Small intestine (tissue), 7 donors: ENCODE data around the gene CMTM5. TPM values are rescaled to one million over a fixed set of nuclear protein-coding genes. Genes with fewer than 3 reads are reported as not detected.
"Not testable (repeated sequence)": the region's sequence is repeated elsewhere in the genome, so short reads cannot be mapped to it uniquely, and the experiment has no call there.

Source experiments
- DNase-seq, 2 donors: peaks; one replicate each; pipeline versions ENCODE4 v3.0.0 to v3.0.0-alpha.2; 2013
- FAIRE-seq: peaks from 2 replicates; lab custom pipeline; 2012; peaks lifted over from hg19 to GRCh38; lab: Jason Lieb, UNC
- H3K27ac ChIP-seq, 3 donors: one replicate each; pipeline ENCODE4 v1.5.1; 2013; ENCODE audit warnings: low read length in 2 of 3, mild to moderate bottlenecking in 2 of 3, control low read depth in 1 of 3, inconsistent platforms in 1 of 3, low read depth in 1 of 3, moderate library complexity in 1 of 3
- H3K27me3 ChIP-seq, 3 donors: one replicate each; pipeline ENCODE4 v1.6.1; 2013; ENCODE audit warnings: low read length in 3 of 3, inconsistent platforms in 1 of 3; ENCODE audit not compliant: control insufficient read depth in 3 of 3, insufficient read depth in 3 of 3
- H3K36me3 ChIP-seq, 3 donors: one replicate each; pipeline ENCODE4 v1.6.1; 2013; ENCODE audit warnings: low read length in 3 of 3, inconsistent platforms in 1 of 3, low read depth in 1 of 3, mild to moderate bottlenecking in 1 of 3, moderate library complexity in 1 of 3; ENCODE audit not compliant: control insufficient read depth in 3 of 3, insufficient read depth in 2 of 3
- H3K4me1 ChIP-seq, 3 donors: one replicate each; pipeline ENCODE4 v1.6.1; 2013; ENCODE audit warnings: low read length in 2 of 3, inconsistent platforms in 1 of 3, low read depth in 1 of 3, mild to moderate bottlenecking in 1 of 3, moderate library complexity in 1 of 3; ENCODE audit not compliant: control insufficient read depth in 3 of 3, insufficient read depth in 2 of 3
- H3K4me3 ChIP-seq, 3 donors: one replicate each; pipeline ENCODE4 v1.5.1; 2013; ENCODE audit warnings: low read length in 3 of 3, control low read depth in 1 of 3, inconsistent platforms in 1 of 3, low read depth in 1 of 3, mild to moderate bottlenecking in 1 of 3, moderate library complexity in 1 of 3
- H3K9me3 ChIP-seq, 2 donors: one replicate each; pipeline ENCODE4 v1.6.1; 2013; ENCODE audit warnings: low read depth in 1 of 2, low read length in 1 of 2; ENCODE audit not compliant: control insufficient read depth in 2 of 2, insufficient read depth in 1 of 2
- WGBS, 3 donors: extraction: QIAGEN DNeasy Blood & Tissue Kit; methylation state at CpG; one replicate each; pipeline ENCODE4 v1.1.7; 2013; 5-methylcytosine and 5-hydroxymethylcytosine counted together
- polyA plus RNA-seq, 4 donors: library from polyadenylated mRNA; stranded (reverse) in 3 of 4; unstranded in 1 of 4; fragments of 200-250 nt in 3 of 4; fragments of 120-200 nt in 1 of 4; gene quantifications; one replicate each; pipeline versions ENCODE4 v1.2.1 to v1.2.3, GENCODE V29; 2013
- donor health status: healthy with polysubstance abuse.
- donor health status: control.
- donor health status: control.
- donor health status: Bipolar disorder and iron deficiency.
- donor health status: healthy.

The CMTM5 gene
- polyA plus RNA-seq, 4 donors, result 0.61 to 0.97 TPM; not detected in 2

DNA sequence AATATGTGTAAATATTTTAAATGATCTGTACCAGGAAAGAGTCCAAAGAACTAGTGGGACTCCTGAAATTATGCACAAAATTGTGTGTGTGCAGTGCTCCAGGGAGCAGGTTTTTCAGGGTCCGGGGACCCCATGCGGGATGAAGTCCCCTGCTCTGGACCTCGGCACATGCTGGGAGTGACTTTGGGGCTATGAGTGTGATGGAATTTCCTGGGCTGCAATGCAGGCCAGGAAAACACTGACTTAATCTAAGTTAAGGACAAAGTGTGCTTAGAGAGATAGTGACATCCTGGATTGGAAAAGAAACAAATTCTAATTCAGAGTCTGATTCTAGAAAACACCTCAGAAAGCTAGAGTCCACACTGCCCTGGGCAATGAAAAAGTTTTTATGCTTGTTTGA, 37.4 kb downstream of the CMTM5 start:
- no peaks in the 10 kb centered on the region for H3K36me3 ChIP-seq
- DNase-seq (no peak), FAIRE-seq (no peak)
- 69 to 86% (median 70%) methylated on average over 3 of the region's 3 CpGs for WGBS, 3 donors
- no peak overlapping the region for H3K27ac ChIP-seq
- no peaks in the 10 kb centered on the region for H3K9me3 ChIP-seq
- no peak overlapping the region for H3K4me3 ChIP-seq
- no peaks in the 10 kb centered on the region for H3K4me1 ChIP-seq
- H3K27me3 ChIP-seq, result no peaks in the 10 kb centered on the region

DNA sequence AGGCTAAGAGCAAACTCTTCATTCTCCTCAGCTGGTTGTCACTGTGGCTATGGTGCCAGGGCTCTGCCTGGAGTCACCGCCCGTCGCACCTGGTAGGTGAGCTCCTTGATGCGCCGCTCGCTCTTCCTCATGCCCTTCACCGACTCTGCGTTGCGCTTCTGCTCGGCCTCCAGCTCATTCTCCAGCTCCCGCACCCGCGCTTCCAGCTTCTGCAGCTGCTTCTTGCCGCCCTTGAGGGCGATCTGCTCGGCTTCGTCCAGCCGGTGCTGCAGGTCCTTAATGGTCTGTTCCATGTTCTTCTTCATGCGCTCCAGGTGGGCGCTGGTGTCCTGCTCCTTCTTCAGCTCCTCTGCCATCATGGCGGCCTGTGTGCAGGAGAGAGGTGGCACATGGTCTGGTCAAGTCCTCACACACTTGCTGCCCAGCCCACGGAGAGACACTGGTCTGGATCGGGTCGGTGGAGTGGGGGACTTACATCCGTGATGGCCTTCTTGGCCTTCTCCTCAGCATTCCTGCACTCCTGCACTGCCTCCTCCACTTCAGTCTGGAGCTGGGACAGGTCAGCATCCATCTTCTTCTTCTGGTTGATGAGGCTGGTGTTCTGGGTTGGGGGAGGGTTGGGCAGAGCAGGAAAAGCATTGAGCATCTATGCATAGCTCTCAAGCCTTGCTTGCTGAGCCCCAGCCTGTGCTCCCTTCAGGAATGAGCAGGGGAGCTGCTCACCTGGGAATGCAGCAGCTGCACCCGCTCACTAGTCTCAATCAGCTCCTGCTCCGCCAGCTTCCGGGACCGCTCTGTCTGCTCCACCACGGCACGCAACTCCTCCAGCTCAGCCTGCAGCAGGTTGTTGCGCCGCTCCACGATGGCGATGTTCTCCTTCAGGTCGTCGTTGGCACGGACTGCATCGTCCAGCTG, 38.3 kb downstream of the CMTM5 start:
- Histone ChIP-seq H3K9me3 (no peaks in the 10 kb centered on the region), H3K4me3 (no peak overlapping the region), H3K27me3 (no peaks in the 10 kb centered on the region), H3K4me1 (no peaks in the 10 kb centered on the region), H3K27ac (no peak overlapping the region), H3K36me3 (no peaks in the 10 kb centered on the region)
- FAIRE-seq, result no peak
- DNase-seq, result no peak
- 92 to 94% (median 93%) methylated on average over 39 of the region's 39 CpGs for WGBS, 3 donors

DNA sequence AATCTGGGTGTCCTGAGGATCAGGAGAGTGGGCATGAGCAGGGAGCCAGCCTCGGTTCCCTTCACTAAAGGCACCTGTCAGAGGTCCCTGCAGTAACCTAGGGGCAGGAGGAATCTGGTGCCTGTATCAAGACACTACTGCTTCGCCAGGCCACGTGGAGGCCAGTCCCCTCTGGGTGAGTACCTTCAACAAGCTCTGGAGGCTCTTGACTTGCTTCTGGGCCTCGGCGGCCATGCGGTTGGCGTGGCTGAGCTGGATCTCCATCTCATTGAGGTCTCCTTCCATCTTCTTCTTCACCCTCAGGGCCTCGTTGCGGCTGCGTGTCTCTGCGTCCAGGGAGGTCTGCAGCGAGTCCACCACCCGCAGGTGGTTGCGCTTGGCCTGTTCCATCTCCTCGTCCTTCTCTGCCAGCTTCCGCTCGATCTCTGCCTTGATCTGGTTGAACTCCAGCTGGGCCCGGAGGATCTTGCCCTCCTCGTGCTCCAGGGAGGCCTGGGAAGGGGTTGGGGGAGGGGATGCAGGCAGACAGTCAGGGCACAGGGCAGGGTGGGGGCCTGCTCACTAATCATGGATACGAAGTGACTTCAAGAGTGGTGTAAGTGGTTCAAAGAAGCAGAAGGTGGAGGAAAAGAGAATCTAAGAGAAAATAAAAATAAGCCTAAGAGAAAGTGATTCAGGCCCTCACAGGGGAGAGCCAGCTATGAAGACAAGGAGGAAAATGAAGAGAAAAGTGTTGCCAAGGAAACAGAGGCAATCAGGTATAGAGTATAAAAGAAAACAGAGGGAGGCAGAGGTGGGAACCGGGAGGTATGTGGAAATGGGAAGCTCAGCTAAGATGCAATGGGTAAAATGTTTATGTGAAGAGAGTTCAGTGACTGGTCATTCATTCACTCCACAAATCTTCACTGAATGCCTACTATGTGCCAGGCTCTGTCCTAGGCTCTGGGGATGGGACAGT, 39.3 kb downstream of the CMTM5 start:
- 67 to 77% (median 73%) methylated on average over 17 to 21 of the region's 21 CpGs for WGBS, 3 donors
- no peaks in the 10 kb centered on the region for H3K4me1 ChIP-seq
- H3K27ac ChIP-seq, result no peak overlapping the region
- DNase-seq, result no peak
- H3K36me3 ChIP-seq, result no peaks in the 10 kb centered on the region
- H3K9me3 ChIP-seq, result no peaks in the 10 kb centered on the region
- H3K4me3 ChIP-seq, result no peak overlapping the region
- FAIRE-seq, result no peak
- no peaks in the 10 kb centered on the region for H3K27me3 ChIP-seq

DNA sequence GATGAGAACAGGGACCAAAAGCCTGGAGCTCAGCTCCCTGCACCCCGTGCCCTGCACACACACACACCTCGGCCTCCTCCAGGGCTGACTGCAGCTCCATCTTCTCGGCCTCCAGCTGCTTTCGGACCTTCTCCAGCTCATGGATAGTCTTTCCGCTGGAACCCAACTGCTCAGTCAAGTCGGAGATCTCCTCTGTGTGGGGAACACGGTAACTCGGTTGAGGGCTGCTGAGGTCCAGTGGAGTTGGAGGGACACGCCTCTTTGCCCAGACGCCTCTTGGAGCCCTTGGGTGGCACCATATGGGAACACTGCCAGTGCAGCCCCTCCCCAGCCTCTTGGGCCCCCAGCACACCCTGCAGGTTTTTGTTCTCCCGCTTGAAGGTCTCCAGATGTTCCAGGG, 40.0 kb downstream of the CMTM5 start:
- Histone ChIP-seq H3K36me3 (no peaks in the 10 kb centered on the region), H3K9me3 (no peaks in the 10 kb centered on the region), H3K4me1 (no peaks in the 10 kb centered on the region), H3K27ac (no peak overlapping the region), H3K4me3 (no peak overlapping the region), H3K27me3 (no peaks in the 10 kb centered on the region)
- WGBS, 3 donors, result 81 to 83% (median 81%) methylated on average over 11 of the region's 11 CpGs
- no peak for DNase-seq
- no peak for FAIRE-seq

DNA sequence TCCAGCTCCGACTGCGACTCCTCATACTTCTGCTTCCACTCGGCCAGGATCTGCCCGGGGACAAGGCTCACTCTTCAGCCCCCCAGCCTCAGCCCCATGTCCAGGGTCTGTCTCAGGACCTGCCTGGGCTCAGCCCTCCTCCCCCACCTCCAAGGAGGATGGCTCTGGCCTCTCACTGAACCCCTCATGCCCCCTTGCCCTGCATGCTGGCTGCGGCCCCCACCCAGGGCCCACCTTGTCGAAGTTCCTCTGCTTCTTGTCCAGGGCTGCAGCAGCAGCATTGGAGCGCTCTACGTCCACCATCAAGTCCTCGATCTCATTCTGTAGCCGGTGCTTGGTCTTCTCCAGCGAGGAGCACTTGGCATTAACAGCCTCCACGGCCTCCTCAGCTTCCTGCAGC, 40.4 kb downstream of the CMTM5 start:
- not testable (repeated sequence) for H3K9me3 ChIP-seq, H3K36me3 ChIP-seq, H3K4me3 ChIP-seq, DNase-seq, H3K27ac ChIP-seq, FAIRE-seq, H3K27me3 ChIP-seq, H3K4me1 ChIP-seq
- 84 to 90% (median 86%) methylated on average over 12 of the region's 12 CpGs for WGBS, 3 donors

DNA sequence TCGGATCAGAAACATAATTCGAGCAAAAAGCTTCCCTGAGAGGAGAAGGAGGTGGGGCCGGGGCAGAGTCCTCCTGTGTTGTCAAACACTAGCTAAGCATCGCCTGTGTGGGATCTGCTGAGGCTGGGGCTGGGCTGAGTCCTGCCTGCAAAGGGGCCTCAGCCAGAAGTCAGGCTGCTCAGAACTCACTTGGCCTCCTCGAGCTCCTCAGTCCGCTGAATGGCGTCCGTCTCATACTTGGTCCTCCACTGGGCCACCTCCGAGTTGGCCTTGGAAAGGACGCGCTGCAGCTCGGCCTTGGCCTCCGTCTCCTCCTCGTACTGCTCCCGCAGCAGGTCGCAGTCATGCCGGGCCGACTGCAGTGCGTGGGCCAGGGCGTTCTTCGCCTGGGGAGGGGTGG, 41.2 kb downstream of the CMTM5 start:
- no peaks in the 10 kb centered on the region for H3K36me3 ChIP-seq
- H3K4me1 ChIP-seq, result no peaks in the 10 kb centered on the region

DNA sequence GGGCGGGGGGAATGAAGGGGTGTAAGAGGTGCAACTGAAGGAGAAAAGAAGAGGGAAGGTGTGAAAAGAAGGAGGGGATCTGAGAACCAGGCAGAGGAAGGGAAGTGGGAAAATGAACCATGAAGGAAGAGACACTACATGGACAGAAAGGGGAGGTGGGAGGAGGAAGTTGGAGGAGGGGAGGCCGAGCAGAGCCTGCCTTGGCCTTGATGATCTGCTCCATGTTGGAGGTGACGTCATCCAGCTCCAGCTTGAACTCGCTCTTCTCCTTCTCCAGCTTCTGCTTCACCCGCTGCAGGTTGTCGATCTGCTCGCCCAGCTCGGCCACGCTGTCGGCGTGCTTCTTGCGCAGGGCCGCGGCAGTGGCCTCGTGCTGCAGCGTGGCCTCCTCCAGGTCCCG, 42.8 kb downstream of the CMTM5 start:
- not testable (repeated sequence) for H3K4me1 ChIP-seq, H3K36me3 ChIP-seq, FAIRE-seq, H3K9me3 ChIP-seq, H3K4me3 ChIP-seq, H3K27ac ChIP-seq, DNase-seq, H3K27me3 ChIP-seq
- 65 to 77% (median 66%) methylated on average over 2 to 4 of the region's 17 CpGs for WGBS, 3 donors

More for the DNA sequence above, 41.2 kb downstream of the CMTM5 start:
- DNase-seq, result no peak
- Histone ChIP-seq H3K27ac (no peak overlapping the region), H3K9me3 (no peaks in the 10 kb centered on the region), H3K27me3 (no peaks in the 10 kb centered on the region), H3K4me3 (no peak overlapping the region)
- no peak for FAIRE-seq
- 78 to 88% (median 85%) methylated on average over 21 of the region's 21 CpGs for WGBS, 3 donors

DNA sequence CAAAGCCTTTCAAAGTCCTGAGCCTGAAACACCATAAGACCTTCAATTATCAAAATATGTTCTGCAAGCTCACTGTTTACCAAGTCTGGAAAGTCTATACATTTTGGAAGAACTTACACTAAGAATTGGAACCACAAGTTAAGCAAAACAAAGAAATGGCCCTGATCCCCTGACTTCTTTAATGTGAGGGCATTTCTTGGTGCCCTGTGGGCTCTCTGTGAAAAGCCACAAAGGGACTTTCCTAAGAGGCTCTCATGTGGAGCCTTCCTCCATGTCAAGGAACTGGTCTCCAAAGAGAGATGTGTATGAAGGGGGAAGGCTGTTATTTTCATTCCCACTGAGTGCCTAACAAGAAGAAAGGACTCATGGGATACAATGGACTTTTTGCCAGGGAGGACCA, 44.7 kb downstream of the CMTM5 start:
- FAIRE-seq (no peak), DNase-seq (no peak)
- Histone ChIP-seq H3K9me3 (no peaks in the 10 kb centered on the region), H3K4me1 (no peaks in the 10 kb centered on the region), H3K27ac (no peak overlapping the region), H3K4me3 (no peak overlapping the region), H3K36me3 (no peaks in the 10 kb centered on the region), H3K27me3 (peaks cover 0 to 2% (median 0%) of the 10 kb centered on the region in 3 donors)
